ENCODE results near the gene EPB41. TPM values are rescaled to one million over a fixed set of nuclear protein-coding genes. Genes with fewer than 3 reads are reported as not detected.
A peak's percentile ranks its signal among the peaks of the same experiment; 100 is the strongest.

EPB41 gene
- total RNA-seq, 6 donors from 2014 or later = 43.5 to 109 (median 51.9) TPM

DNA sequence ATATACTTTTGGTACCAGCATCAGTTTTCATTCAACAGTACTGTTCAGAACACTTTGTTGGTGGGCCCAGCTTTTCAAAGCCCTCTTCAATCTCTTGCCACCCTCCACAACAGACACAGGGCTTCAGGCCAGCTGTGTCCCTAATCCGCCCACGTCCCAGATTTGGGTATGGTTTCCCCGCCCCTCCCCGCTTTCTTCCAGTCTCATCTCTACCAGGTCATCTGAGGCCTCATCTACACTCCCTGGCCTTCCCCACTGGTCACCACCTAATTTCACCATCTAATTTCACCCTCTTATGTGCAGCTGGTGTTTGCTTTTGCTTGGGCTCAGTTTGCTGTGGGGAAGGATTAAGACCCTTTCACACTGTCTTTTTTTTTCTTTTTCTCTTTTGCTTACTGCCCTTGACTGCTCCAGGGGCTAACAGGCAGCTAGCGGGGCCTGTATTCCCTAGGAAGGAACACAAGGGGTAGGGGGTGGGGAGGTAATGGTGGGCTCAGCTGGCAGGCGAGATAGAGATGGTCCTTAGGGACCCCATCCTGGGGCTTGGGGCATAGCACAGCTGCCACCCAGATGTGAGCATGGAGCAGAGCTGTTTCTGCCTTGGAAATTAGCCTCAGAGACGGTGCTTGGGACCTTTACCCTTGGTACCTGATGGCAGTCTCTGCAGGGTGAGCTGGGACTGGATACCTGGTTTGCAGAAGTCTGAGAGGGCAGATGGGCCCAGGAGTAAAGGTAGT is 3.8 kb upstream of the EPB41 start:
- WGBS, 2 donors = 90 to 92% methylated on average over 7 of the region's 7 CpGs
- H3K4me3 ChIP-seq = no peak overlapping the region
- no peaks in the 10 kb centered on the region for H3K36me3 ChIP-seq
- DNase-seq = no peak
- no peaks in the 10 kb centered on the region for H3K27me3 ChIP-seq
- no peaks in the 10 kb centered on the region for H3K9me3 ChIP-seq
- H3K27ac ChIP-seq = no peak overlapping the region
- TF ChIP-seq, protein P1, sequence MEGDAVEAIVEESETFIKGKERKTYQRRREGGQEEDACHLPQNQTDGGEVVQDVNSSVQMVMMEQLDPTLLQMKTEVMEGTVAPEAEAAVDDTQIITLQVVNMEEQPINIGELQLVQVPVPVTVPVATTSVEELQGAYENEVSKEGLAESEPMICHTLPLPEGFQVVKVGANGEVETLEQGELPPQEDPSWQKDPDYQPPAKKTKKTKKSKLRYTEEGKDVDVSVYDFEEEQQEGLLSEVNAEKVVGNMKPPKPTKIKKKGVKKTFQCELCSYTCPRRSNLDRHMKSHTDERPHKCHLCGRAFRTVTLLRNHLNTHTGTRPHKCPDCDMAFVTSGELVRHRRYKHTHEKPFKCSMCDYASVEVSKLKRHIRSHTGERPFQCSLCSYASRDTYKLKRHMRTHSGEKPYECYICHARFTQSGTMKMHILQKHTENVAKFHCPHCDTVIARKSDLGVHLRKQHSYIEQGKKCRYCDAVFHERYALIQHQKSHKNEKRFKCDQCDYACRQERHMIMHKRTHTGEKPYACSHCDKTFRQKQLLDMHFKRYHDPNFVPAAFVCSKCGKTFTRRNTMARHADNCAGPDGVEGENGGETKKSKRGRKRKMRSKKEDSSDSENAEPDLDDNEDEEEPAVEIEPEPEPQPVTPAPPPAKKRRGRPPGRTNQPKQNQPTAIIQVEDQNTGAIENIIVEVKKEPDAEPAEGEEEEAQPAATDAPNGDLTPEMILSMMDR (IDR thresholded peaks at IDR 0.05) = no peak
- TF ChIP-seq POLR2A (IDR thresholded peaks at IDR 0.05) = no peak
- TF ChIP-seq EP300 (IDR thresholded peaks at IDR 0.05) = no peak
- TF ChIP-seq POLR2AphosphoS5 (IDR thresholded peaks at IDR 0.05) = no peak
- no peak for ATAC-seq (ENCODE audit: low FRiP score in 2 of 2)
- peaks cover 10 to 16% (median 14%) of the 10 kb centered on the region in 4 donors for H3K4me1 ChIP-seq

GRCh38 chr1:28913786-28914227 is 562 bp upstream of the EPB41 start:
- ATAC-seq (ENCODE audit: low FRiP score in 2 of 2) (no peak), DNase-seq (no peak)
- Histone ChIP-seq H3K27me3 (no peaks in the 10 kb centered on the region), H3K9me3 (no peaks in the 10 kb centered on the region), H3K4me1 (peaks cover 11 to 26% (median 16%) of the 10 kb centered on the region in 4 donors), H3K36me3 (no peaks in the 10 kb centered on the region), H3K27ac (peak overlapping the region; percentile 35 to 87 (median 54)), H3K4me3 (peak overlapping the region in 3 of 4 donors; percentile 78 to 93 (median 87))
- WGBS, 2 donors = 31 to 34% methylated on average over 9 to 10 of the region's 10 CpGs
- TF ChIP-seq POLR2A (IDR thresholded peaks at IDR 0.05) (no peak), POLR2AphosphoS5 (IDR thresholded peaks at IDR 0.05) (no peak), EP300 (IDR thresholded peaks at IDR 0.05) (no peak)

DNA sequence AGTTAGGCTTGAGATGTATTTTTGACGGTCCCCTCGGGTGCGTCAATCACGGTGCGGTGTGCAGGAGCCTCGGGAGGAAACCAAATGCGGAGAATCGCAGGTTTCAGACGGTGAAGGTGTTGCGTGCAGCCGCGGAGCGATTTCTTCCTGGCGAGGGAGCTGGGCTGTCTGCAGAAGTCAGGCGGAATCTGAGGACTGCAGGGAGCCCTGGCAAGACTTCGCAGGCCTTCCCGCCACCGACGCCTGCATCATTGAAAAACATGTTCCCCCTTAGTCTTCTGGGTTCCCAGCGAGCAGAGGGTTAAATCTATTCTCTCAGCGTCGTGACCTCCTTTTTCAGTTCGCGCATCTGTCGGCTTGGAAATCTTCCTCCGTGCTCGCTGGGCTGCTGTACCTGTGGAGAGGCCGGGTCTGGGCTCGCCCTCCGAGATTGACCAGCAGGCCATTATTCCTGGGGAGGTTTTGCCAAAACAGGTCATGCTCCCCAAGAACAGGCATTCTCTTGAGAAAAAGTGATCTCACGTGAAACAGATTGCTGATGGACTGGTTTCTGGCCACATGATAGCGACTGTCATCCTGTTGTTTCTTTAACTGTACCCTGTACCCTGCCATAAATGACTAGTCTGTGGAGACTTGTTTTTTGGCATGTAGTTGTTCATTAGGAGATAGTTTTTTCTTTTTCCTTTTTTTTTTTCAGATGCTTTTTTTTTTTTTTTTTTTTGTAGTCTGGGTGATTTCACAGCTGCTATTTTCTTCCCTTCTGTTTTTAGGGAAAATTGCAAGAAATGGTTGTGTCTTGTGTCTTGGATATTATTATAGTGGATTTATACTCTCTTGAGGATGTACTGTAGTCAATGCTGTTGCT is 894 bp downstream of the EPB41 start:
- H3K4me3 ChIP-seq = peak overlapping the region; percentile 9 to 93 (median 82)
- no peaks in the 10 kb centered on the region for H3K9me3 ChIP-seq
- H3K27me3 ChIP-seq = no peaks in the 10 kb centered on the region
- peak in 1 of 2 donors; percentile 24 for DNase-seq
- H3K36me3 ChIP-seq = no peaks in the 10 kb centered on the region
- H3K27ac ChIP-seq = peak overlapping the region in 3 of 4 donors; percentile 49 to 87 (median 59)
- H3K4me1 ChIP-seq = peaks cover 11 to 26% (median 16%) of the 10 kb centered on the region in 4 donors
- no peak for TF ChIP-seq EP300 (IDR thresholded peaks at IDR 0.05)
- TF ChIP-seq POLR2A (IDR thresholded peaks at IDR 0.05) = no peak
- TF ChIP-seq, protein P1 (IDR thresholded peaks at IDR 0.05) = no peak
- no peak for TF ChIP-seq POLR2AphosphoS5 (IDR thresholded peaks at IDR 0.05)
- no peak for ATAC-seq (ENCODE audit: low FRiP score in 2 of 2)
- 6 to 7% methylated on average over 11 to 32 of the region's 32 CpGs for WGBS, 2 donors

DNA sequence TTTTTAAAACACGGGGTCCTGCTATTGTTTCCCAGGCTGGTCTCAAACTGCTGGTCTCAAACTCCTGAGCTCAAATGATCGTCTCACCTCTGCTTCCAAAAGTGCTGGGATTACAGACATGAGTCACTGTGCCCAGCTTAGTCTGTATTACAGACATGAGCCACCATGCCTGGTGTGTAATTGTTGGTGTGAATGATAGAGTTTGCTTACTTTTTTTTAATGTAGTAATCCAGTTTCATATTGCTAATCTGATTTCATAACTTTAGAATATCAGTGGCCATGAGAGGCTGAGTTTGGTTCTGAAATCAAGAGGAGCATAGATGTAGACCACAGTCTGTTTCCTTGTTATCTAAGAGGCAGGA is 3.4 kb downstream of the EPB41 start:
- Histone ChIP-seq H3K9me3 (no peaks in the 10 kb centered on the region), H3K27ac (no peak overlapping the region), H3K4me1 (peaks cover 11 to 26% (median 16%) of the 10 kb centered on the region in 4 donors), H3K27me3 (no peaks in the 10 kb centered on the region), H3K36me3 (no peaks in the 10 kb centered on the region), H3K4me3 (no peak overlapping the region)
- ATAC-seq (ENCODE audit: low FRiP score in 2 of 2) (no peak), DNase-seq (no peak)
- TF ChIP-seq POLR2A (IDR thresholded peaks at IDR 0.05) = no peak
- TF ChIP-seq EP300 (IDR thresholded peaks at IDR 0.05) = no peak
- 75 to 82% methylated on average over 2 of the region's 2 CpGs for WGBS, 2 donors

DNA sequence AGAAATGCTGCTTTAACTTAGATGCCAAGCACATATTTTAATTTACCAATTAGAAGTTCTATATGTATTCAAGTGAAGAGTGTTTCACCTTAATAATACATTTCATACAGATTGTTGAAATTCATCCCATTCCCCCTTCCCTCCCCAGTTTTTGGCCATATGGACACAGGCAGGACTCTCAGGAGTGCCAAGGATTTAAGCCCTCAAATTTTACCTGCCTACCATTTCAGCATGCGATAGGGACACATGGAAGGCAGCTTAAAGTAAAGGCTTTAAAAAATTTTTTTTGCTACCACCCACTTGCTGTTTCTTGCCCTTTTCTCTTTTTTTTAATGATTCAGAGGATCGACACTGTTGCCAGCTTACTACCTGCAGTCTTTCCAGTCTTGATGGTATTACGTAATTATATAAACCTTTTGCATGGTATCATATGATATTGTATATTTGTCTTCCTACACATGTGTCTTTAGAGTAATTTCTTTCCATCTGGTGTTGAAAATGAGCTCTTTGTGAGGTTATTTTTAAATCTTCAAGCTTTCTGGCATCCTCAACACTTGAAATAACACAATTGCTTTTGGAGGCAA is 7.0 kb downstream of the EPB41 start:
- Histone ChIP-seq H3K27ac (no peak overlapping the region), H3K4me1 (peaks cover 4 to 9% (median 6%) of the 10 kb centered on the region in 4 donors), H3K4me3 (no peak overlapping the region), H3K27me3 (no peaks in the 10 kb centered on the region), H3K36me3 (no peaks in the 10 kb centered on the region), H3K9me3 (no peaks in the 10 kb centered on the region)
- TF ChIP-seq POLR2AphosphoS5 (IDR thresholded peaks at IDR 0.05) = no peak
- 87 to 90% methylated on average over 3 of the region's 3 CpGs for WGBS, 2 donors
- DNase-seq = no peak
- no peak for ATAC-seq (ENCODE audit: low FRiP score in 2 of 2)
